ENCODE data around the gene TRIP12.
"Not testable (repeated sequence)": the region's sequence is repeated elsewhere in the genome, so short reads cannot be mapped to it uniquely, and the experiment has no call there.

The TRIP12 gene

GRCh38 chr2:229920011-229920641, 1.7 kb downstream of the TRIP12 start:
- no peak for DNase-seq

GRCh38 chr2:229917793-229918192, 4.0 kb downstream of the TRIP12 start:
- DNase-seq = no peak

- peak; percentile 46 for DNase-seq
Measured at GRCh38 chr2:229914171-229914570, 7.6 kb downstream of the TRIP12 start.

- peak; percentile 25 for DNase-seq
Measured at GRCh38 chr2:229910832-229911412, 10.9 kb downstream of the TRIP12 start.

GRCh38 chr2:229910147-229910831, 11.5 kb downstream of the TRIP12 start:
- DNase-seq = no peak

GRCh38 chr2:229909090-229909489, 12.7 kb downstream of the TRIP12 start:
- no peak for DNase-seq

GRCh38 chr2:229905601-229906000, 16.2 kb downstream of the TRIP12 start:
- DNase-seq = no peak

- DNase-seq = no peak
Measured at GRCh38 chr2:229903037-229903436, 18.8 kb downstream of the TRIP12 start.

- no peak for DNase-seq
Measured at GRCh38 chr2:229901819-229902218, 20.0 kb downstream of the TRIP12 start.

GRCh38 chr2:229900514-229900913, 21.3 kb downstream of the TRIP12 start:
- DNase-seq = not testable (repeated sequence)

GRCh38 chr2:229900012-229900411, 21.8 kb downstream of the TRIP12 start:
- no peak for DNase-seq

GRCh38 chr2:229899604-229900003, 22.2 kb downstream of the TRIP12 start:
- no peak for DNase-seq

GRCh38 chr2:229896857-229897256, 25.0 kb downstream of the TRIP12 start:
- no peak for DNase-seq

GRCh38 chr2:229889023-229889422, 32.8 kb downstream of the TRIP12 start:
- no peak for DNase-seq

GRCh38 chr2:229888031-229888430, 33.8 kb downstream of the TRIP12 start:
- no peak for DNase-seq

- no peak for DNase-seq
Measured at GRCh38 chr2:229887441-229887840, 34.4 kb downstream of the TRIP12 start.

GRCh38 chr2:229884775-229885699, 36.8 kb downstream of the TRIP12 start:
- DNase-seq = no peak

- DNase-seq = no peak
Measured at GRCh38 chr2:229882583-229882982, 39.2 kb downstream of the TRIP12 start.

GRCh38 chr2:229880892-229881586, 40.8 kb downstream of the TRIP12 start:
- DNase-seq = no peak

- DNase-seq = peak; percentile 6
Measured at GRCh38 chr2:229879191-229879950, 42.4 kb downstream of the TRIP12 start.

- no peak for DNase-seq
Measured at GRCh38 chr2:229875549-229875948, 46.3 kb downstream of the TRIP12 start.

GRCh38 chr2:229874647-229875046, 47.2 kb downstream of the TRIP12 start:
- no peak for DNase-seq
